HepG2 (cell line): Measurements from ENCODE around the gene TRIM27. TPM values are rescaled to one million over a fixed set of nuclear protein-coding genes. Genes with fewer than 3 reads are reported as not detected.
A peak's percentile ranks its signal among the peaks of the same experiment; 100 is the strongest.

ENCODE experiments used
- CSRNP2 ChIP-seq: sonication (generic); formaldehyde crosslinking; conservative IDR thresholded peaks from 2 replicates; pipeline ENCODE4 v1.8.0; 2022; ENCODE audit warnings: low read depth, missing genetic modification reagents
- DBP ChIP-seq: sonication (generic); formaldehyde crosslinking; IDR thresholded peaks from 2 replicates; pipeline ENCODE4 v1.4.0; 2020; ENCODE audit warnings: missing genetic modification reagents; ENCODE audit errors: not compliant biosample characterization
- FOXJ3 ChIP-seq: sonication (generic); formaldehyde crosslinking; IDR thresholded peaks from 2 replicates; pipeline ENCODE4 v1.4.0; 2020; ENCODE audit warnings: missing genetic modification reagents, mild to moderate bottlenecking, borderline replicate concordance
- FOXP1 ChIP-seq, 2 experiments: fragments of 450-650 bp in 1 of 2; IDR thresholded peaks; 2 replicates each; pipeline ENCODE4 v1.6.1; 2017 to 2018; ENCODE audit warnings: antibody characterized with exemption in 1 of 2
- FOXP4 ChIP-seq: sonication (generic); formaldehyde crosslinking; IDR thresholded peaks from 2 replicates; pipeline ENCODE4 v1.4.0; 2020; ENCODE audit warnings: missing genetic modification reagents
- MIXL1 ChIP-seq: IDR thresholded peaks from 2 replicates; pipeline ENCODE4 v1.6.1; 2016
- NRL ChIP-seq: sonication (generic); formaldehyde crosslinking; IDR thresholded peaks from 2 replicates; pipeline ENCODE4 v1.5.0; 2020; ENCODE audit warnings: missing genetic modification reagents, mild to moderate bottlenecking, moderate library complexity, borderline replicate concordance
- PAXIP1 ChIP-seq: sonication (generic); formaldehyde crosslinking; conservative IDR thresholded peaks from 2 replicates; pipeline ENCODE4 v1.4.0; 2020; ENCODE audit warnings: mild to moderate bottlenecking, missing genetic modification reagents, moderate library complexity
- ZBTB4 ChIP-seq: sonication (generic); formaldehyde crosslinking; IDR thresholded peaks from 2 replicates; pipeline ENCODE4 v1.4.0; 2020; ENCODE audit warnings: missing genetic modification reagents, mild to moderate bottlenecking, borderline replicate concordance
- ZBTB49 ChIP-seq: sonication (generic); formaldehyde crosslinking; IDR thresholded peaks from 2 replicates; pipeline ENCODE4 v1.4.0; 2020; ENCODE audit warnings: missing genetic modification reagents, borderline replicate concordance
- ZBTB7B ChIP-seq: sonication (generic); formaldehyde crosslinking; IDR thresholded peaks from 2 replicates; pipeline ENCODE4 v1.4.0; 2020; ENCODE audit warnings: missing genetic modification reagents
- ZNF124 ChIP-seq: sonication (generic); formaldehyde crosslinking; IDR thresholded peaks from 2 replicates; pipeline ENCODE4 v1.4.0; 2020; ENCODE audit warnings: missing genetic modification reagents
- ZNF556 ChIP-seq: sonication (generic); formaldehyde crosslinking; IDR thresholded peaks from 2 replicates; pipeline ENCODE4 v1.4.0; 2020; ENCODE audit warnings: mild to moderate bottlenecking, missing genetic modification reagents, borderline replicate concordance
- ZNF782 ChIP-seq: sonication (generic); formaldehyde crosslinking; IDR thresholded peaks from 2 replicates; pipeline ENCODE4 v1.4.0; 2020; ENCODE audit warnings: missing genetic modification reagents, mild to moderate bottlenecking, borderline replicate concordance
- polyA plus RNA-seq, 8 experiments: library from polyadenylated mRNA; depleted of rRNA in 3 of 8; stranded (reverse) in 7 of 8; unstranded in 1 of 8; fragments of >200 nt; fragmentation: Illumina TruSeq in 4 of 8; extraction: Trizol in 4 of 8; gene quantifications; 2 replicates each; pipeline versions ENCODE4 v1.2.1 to v1.2.3, GENCODE V29; 2011 to 2016; ENCODE audit warnings: low read depth in 4 of 8, missing spikeins in 1 of 8, mixed read lengths in 1 of 8; ENCODE audit not compliant: insufficient read depth in 1 of 8
- total RNA-seq, 5 experiments: library from RNA; depleted of rRNA; stranded (reverse); fragments of >200 nt; fragmentation: Illumina TruSeq; extraction: Trizol; gene quantifications; 2 replicates each; pipeline ENCODE4 v1.2.3, GENCODE V29; 2016; ENCODE audit warnings: low read depth in 1 of 5

The TRIM27 gene
- total and polyA plus RNA-seq, 2 of the 13 experiments (the other 11 are each of a cell fraction or from before 2014, with no cell fraction given): 88.6 to 112 TPM

GRCh38 chr6:28953039-28953584, 29.3 kb upstream of the TRIM27 start (continued):
- TF ChIP-seq PAXIP1 (CRISPR knock-in tag) (no peak), ZNF124 (CRISPR knock-in tag) (peak; percentile 58; the same call in 1 of the 2 replicates), ZNF556 (peak; percentile 54; the same call in 1 of the 2 replicates), DBP (peak; percentile 78), ZBTB49 (CRISPR knock-in tag) (no peak), ZNF782 (CRISPR knock-in tag) (peak; percentile 61; the same call in 1 of the 2 replicates), CSRNP2 (CRISPR knock-in tag) (no peak), NRL (CRISPR knock-in tag) (no peak), FOXP4 (CRISPR knock-in tag) (0 out of 2 replicates have a peak, but pooled peaks have one; percentile 36), FOXP1 (IDR thresholded peaks at IDR 0.05) (no peak), FOXP1 (CRISPR knock-in tag; IDR thresholded peaks at IDR 0.05) (peak; percentile 36; the same call in 1 of the 2 replicates), FOXJ3 (CRISPR knock-in tag) (peak; percentile 49; the same call in 1 of the 2 replicates), MIXL1 (peak; percentile 94), ZBTB7B (CRISPR knock-in tag) (peak; percentile 75; the same call in 1 of the 2 replicates), ZBTB4 (CRISPR knock-in tag) (no peak)
